Esophagus muscularis mucosa (tissue), 4 donors: ENCODE data around the gene ATP2B2. TPM values are rescaled to one million over a fixed set of nuclear protein-coding genes. Genes with fewer than 3 reads are reported as not detected.

ENCODE experiments used
- DNase-seq: peaks from one replicate; pipeline ENCODE4 v3.0.0-alpha.2; 2017; ENCODE audit errors: extremely low spot score
- H3K27ac ChIP-seq, 4 donors: fragments of 200-600 bp; sonication (generic); replicated peaks in 1 of 4; 1 replicate in 3 of 4; 2 replicates in 1 of 4; pipeline ENCODE4 v1.5.1; 2016 to 2019; ENCODE audit warnings: mild to moderate bottlenecking in 1 of 4
- H3K27me3 ChIP-seq, 4 donors: fragments of 200-600 bp; sonication (generic); one replicate each; pipeline versions ENCODE4 v1.5.1 to v1.6.0; 2016 to 2019
- H3K36me3 ChIP-seq, 4 donors: fragments of 200-600 bp; sonication (generic); one replicate each; pipeline ENCODE4 v1.5.1; 2016 to 2019
- H3K4me1 ChIP-seq, 4 donors: fragments of 200-600 bp; sonication (generic); one replicate each; pipeline ENCODE4 v1.5.1; 2016 to 2019
- H3K4me3 ChIP-seq, 4 donors: fragments of 200-600 bp; sonication (generic); 1 replicate in 2 of 4; 2 replicates in 2 of 4; pipeline ENCODE4 v1.5.1; 2016 to 2019; ENCODE audit warnings: mild to moderate bottlenecking in 4 of 4, moderate library complexity in 1 of 4
- H3K9me3 ChIP-seq, 4 donors: fragments of 200-600 bp; sonication (generic); 1 replicate in 3 of 4; 2 replicates in 1 of 4; pipeline ENCODE4 v1.5.1; 2016 to 2019
- CTCF ChIP-seq, 3 experiments: fragments of 200-600 bp in 2 of 3; fragments of 450-650 bp in 1 of 3; sonication (generic) in 2 of 3; IDR thresholded peaks; one replicate each; pipeline ENCODE4 v1.5.1; 2017 to 2019; ENCODE audit warnings: antibody characterized with exemption in 3 of 3, mild to moderate bottlenecking in 2 of 3, moderate library complexity in 1 of 3
- EP300 ChIP-seq: sonication (generic); formaldehyde crosslinking; IDR thresholded peaks from one replicate; pipeline ENCODE4 v1.6.1; 2017; ENCODE audit warnings: antibody characterized with exemption
- POLR2A ChIP-seq: fragments of 450-650 bp; IDR thresholded peaks from one replicate; pipeline ENCODE4 v1.6.1; 2017; ENCODE audit warnings: antibody characterized with exemption, moderate library complexity, mild to moderate bottlenecking, low read depth
- POLR2AphosphoS5 ChIP-seq, 2 donors: sonication (generic); formaldehyde crosslinking; IDR thresholded peaks; one replicate each; pipeline ENCODE4 v1.6.1; 2017; ENCODE audit warnings: antibody characterized with exemption in 2 of 2
- WGBS: methylation state at CpG from one replicate; pipeline ENCODE4 v1.1.5; 2018; 5-methylcytosine and 5-hydroxymethylcytosine counted together
- intact Hi-C: fragments of 100-400 bp; cut with DNase I; formaldehyde crosslinking; loops from one replicate; pipeline ENCODE4 v1.15.1; 2023
- total RNA-seq, 4 donors: library from RNA; depleted of rRNA; stranded (reverse); fragments of >200 nt; gene quantifications; one replicate each; pipeline versions ENCODE4 v1.1.0 to v1.2.1, GENCODE V29; 2016

The ATP2B2 gene
- total RNA-seq, 4 donors from 2014 or later: under 0.01 to 0.75 (median 0.39) TPM

DNA sequence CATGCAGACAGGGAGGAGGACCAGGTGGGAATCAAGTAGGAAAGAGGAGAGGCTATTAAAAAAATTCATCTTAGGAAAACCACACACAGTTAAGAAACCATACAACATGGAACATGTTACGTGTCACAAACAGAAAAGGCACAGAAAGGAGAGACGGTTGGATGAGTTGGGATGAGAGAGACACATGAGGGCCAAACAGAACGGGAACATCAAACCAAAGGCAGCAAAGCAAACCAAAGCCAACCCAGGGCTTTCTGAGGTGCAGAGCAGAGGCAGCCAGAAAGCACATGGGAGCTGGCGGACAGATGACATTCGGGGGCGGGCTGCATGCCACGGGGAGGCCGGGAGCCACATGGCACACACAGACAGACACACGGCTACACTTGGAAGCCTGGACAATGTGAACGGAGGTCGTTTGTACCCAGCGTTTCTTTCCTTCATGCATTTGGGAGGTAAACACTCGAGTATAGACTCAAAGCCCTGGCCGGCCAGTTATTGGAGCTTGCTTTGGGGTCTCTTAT lies 175.8 kb downstream of the ATP2B2 start:
- H3K27me3 ChIP-seq: peaks cover 0 to 50% (median 4%) of the 10 kb centered on the region in 4 donors
- H3K9me3 ChIP-seq: no peaks in the 10 kb centered on the region
- WGBS: 76% methylated on average over 14 of the region's 14 CpGs
- no peak overlapping the region for H3K4me3 ChIP-seq
- TF ChIP-seq EP300 (no peak), POLR2AphosphoS5 (IDR thresholded peaks at IDR 0.05) (no peak), POLR2A (no peak), CTCF (IDR thresholded peaks at IDR 0.05) (no peak)
- no peaks in the 10 kb centered on the region for H3K4me1 ChIP-seq
- intact Hi-C loops: no loop called here
- H3K27ac ChIP-seq: no peak overlapping the region
- DNase-seq: no peak
- no peaks in the 10 kb centered on the region for H3K36me3 ChIP-seq

- 47% methylated on average over 19 of the region's 31 CpGs for WGBS
- Histone ChIP-seq H3K27me3 (peaks cover 0 to 50% (median 4%) of the 10 kb centered on the region in 4 donors), H3K36me3 (no peaks in the 10 kb centered on the region), H3K4me1 (no peaks in the 10 kb centered on the region), H3K4me3 (no peak overlapping the region), H3K27ac (no peak overlapping the region), H3K9me3 (no peaks in the 10 kb centered on the region)
- intact Hi-C loops: no loop called here
- no peak for TF ChIP-seq EP300
- TF ChIP-seq CTCF (IDR thresholded peaks at IDR 0.05): no peak
- no peak for TF ChIP-seq POLR2AphosphoS5 (IDR thresholded peaks at IDR 0.05)
- TF ChIP-seq POLR2A: no peak
- no peak for DNase-seq
These were observed 176.8 kb downstream of the ATP2B2 start for GRCh38 chr3:10328460-10329071.

DNA sequence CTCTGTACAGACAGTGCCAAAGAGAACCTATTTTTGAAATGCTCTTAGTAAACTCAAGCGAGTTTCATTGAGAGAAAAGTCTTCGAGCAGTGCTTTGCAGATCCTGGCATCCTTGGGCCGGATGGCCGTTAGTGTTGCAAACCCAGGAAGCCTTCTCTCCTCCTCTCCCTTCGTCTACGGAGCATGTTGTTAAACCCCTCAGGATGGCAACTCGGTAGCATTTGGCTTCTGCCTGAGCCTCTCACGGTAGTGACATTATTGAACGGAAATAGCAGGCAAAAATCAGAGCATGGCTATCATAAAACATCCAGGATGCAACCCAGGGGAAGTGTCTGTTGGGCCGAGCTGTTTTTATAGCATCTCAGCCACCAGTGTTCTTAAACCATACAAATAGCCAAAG lies 177.8 kb downstream of the ATP2B2 start:
- Histone ChIP-seq H3K36me3 (no peaks in the 10 kb centered on the region), H3K27ac (no peak overlapping the region), H3K9me3 (no peaks in the 10 kb centered on the region), H3K4me3 (no peak overlapping the region), H3K27me3 (peaks cover 0 to 50% (median 4%) of the 10 kb centered on the region in 4 donors), H3K4me1 (no peaks in the 10 kb centered on the region)
- WGBS: 66% methylated on average over 10 of the region's 10 CpGs
- intact Hi-C loops: no loop called here
- DNase-seq: no peak
- TF ChIP-seq POLR2A (no peak), EP300 (no peak), POLR2AphosphoS5 (IDR thresholded peaks at IDR 0.05) (no peak), CTCF (IDR thresholded peaks at IDR 0.05) (no peak)

DNA sequence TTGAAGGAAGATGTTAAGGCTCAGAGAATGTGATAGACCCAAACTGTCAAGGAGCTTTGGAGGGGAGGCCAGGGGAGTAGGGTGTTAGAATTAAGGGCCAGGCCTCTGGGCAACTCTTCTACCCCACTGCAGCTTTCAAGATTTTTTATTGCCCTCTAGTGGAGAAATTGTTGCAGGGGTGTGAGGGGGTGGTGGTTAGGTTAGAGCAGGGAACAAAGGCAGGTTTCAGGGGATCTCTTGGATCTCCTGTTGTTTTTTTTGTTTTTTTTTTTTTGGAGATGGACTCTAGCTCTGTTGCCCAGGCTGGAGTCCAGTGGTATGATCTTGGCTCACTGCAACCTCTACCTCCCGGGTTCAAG lies 183.1 kb downstream of the ATP2B2 start:
- Histone ChIP-seq H3K36me3 (peaks cover 4 to 15% (median 13%) of the 10 kb centered on the region in 4 donors), H3K4me3 (no peak overlapping the region), H3K27ac (no peak overlapping the region), H3K27me3 (peaks cover 0 to 7% (median 0%) of the 10 kb centered on the region in 4 donors), H3K9me3 (no peaks in the 10 kb centered on the region), H3K4me1 (peaks cover 15 to 39% (median 32%) of the 10 kb centered on the region in 4 donors)
- intact Hi-C loops: no loop called here
- WGBS: 100% methylated on average over 1 of the region's 1 CpG
- DNase-seq: no peak
- TF ChIP-seq POLR2A (no peak), EP300 (no peak), POLR2AphosphoS5 (IDR thresholded peaks at IDR 0.05) (no peak), CTCF (IDR thresholded peaks at IDR 0.05) (no peak)
